ENCODE data around the gene OR4N2. TPM values are rescaled to one million over a fixed set of nuclear protein-coding genes. Genes with fewer than 3 reads are reported as not detected.
"Not testable (repeated sequence)": the region's sequence is repeated elsewhere in the genome, so short reads cannot be mapped to it uniquely, and the experiment has no call there.

The OR4N2 gene
- total RNA-seq: not detected

- not testable (repeated sequence) for DNase-seq, H3K36me3 Mint-ChIP-seq, H3K27ac Mint-ChIP-seq, H3K27me3 Mint-ChIP-seq, H3K9me3 Mint-ChIP-seq, H3K4me1 Mint-ChIP-seq, H3K4me3 Mint-ChIP-seq
Observed at GRCh38 chr14:19803470-19803869, at the start of gene OR4N2. OR4N2 (plus strand) TSS chr14:19803770; CDS start chr14:19827449, 23,679 bp downstream.

- no peaks in the 10 kb centered on the region for H3K9me3 Mint-ChIP-seq
- no peak overlapping the region for H3K4me3 Mint-ChIP-seq
- H3K4me1 Mint-ChIP-seq: no peaks in the 10 kb centered on the region
- H3K36me3 Mint-ChIP-seq: no peaks in the 10 kb centered on the region
- peaks cover 15% of the 10 kb centered on the region for H3K27me3 Mint-ChIP-seq
- DNase-seq: no peak
- no peak overlapping the region for H3K27ac Mint-ChIP-seq
Observed at GRCh38 chr14:19754172-19754571, 49.4 kb upstream of the OR4N2 start.

DNA sequence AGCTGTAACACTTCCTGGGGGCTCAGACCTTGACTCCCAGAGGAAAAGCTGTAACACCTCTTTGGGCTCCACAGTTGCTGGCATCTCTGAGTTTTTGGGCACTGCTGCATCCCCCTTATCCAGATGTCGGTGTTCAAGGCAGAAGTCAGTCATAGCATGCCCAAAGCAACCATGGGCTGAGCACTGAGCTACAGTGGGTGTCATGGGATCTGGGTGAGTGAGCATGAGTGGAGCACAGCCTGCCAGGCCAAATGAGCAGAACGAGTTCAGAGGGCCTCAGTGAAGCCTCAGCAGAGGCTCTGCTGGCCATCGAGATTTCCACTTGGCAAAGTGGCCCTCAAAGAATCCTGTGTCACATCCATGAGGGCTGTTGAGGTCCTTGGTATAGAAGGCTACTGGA is 32.1 kb upstream of the OR4N2 start:
- H3K27me3 Mint-ChIP-seq, H3K4me1 Mint-ChIP-seq, H3K36me3 Mint-ChIP-seq, H3K27ac Mint-ChIP-seq, DNase-seq, H3K9me3 Mint-ChIP-seq, H3K4me3 Mint-ChIP-seq: not testable (repeated sequence)

DNA sequence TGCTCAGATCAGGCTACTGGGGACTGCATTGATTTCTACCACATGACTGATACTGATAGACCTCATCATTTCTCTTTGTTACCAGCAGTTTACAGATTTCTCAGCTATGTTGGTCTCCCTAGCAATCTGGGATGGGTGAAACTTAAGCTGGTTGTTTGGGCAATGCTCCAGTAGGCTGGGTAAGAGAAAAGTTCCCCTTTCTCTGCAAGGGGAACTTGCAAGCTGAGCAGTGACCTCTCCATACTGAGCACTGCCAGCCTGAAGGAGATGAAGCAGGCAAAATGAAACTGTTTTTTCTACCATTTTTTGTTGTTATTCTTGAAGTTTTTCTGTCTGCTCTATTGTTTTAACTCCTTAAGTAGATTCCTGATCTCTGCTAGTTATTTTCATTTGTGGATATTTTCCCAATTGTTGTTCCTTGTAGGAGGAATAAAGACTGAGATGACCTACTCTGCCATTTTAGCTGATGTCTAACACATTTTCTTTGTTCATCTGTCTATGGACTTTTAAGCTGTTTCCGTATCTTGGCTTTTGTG is 31.6 kb upstream of the OR4N2 start:
- Mint-ChIP-seq H3K4me1 (no peaks in the 10 kb centered on the region), H3K9me3 (peaks cover 2% of the 10 kb centered on the region), H3K36me3 (no peaks in the 10 kb centered on the region), H3K27ac (no peak overlapping the region), H3K27me3 (peaks cover 7% of the 10 kb centered on the region), H3K4me3 (no peak overlapping the region)
- no peak for DNase-seq

- H3K27me3 Mint-ChIP-seq, H3K4me3 Mint-ChIP-seq, H3K4me1 Mint-ChIP-seq, H3K27ac Mint-ChIP-seq, H3K36me3 Mint-ChIP-seq, DNase-seq, H3K9me3 Mint-ChIP-seq: not testable (repeated sequence)
Observed at GRCh38 chr14:19772454-19772853, 31.1 kb upstream of the OR4N2 start.

- not testable (repeated sequence) for H3K27ac Mint-ChIP-seq, H3K36me3 Mint-ChIP-seq, H3K9me3 Mint-ChIP-seq, H3K27me3 Mint-ChIP-seq, H3K4me1 Mint-ChIP-seq, H3K4me3 Mint-ChIP-seq, DNase-seq
Observed at GRCh38 chr14:19773204-19773603, 30.4 kb upstream of the OR4N2 start, which contains the start of gene OR4M1. OR4M1 (plus strand) TSS chr14:19773504; CDS start chr14:19780323, 6,819 bp downstream.

DNA sequence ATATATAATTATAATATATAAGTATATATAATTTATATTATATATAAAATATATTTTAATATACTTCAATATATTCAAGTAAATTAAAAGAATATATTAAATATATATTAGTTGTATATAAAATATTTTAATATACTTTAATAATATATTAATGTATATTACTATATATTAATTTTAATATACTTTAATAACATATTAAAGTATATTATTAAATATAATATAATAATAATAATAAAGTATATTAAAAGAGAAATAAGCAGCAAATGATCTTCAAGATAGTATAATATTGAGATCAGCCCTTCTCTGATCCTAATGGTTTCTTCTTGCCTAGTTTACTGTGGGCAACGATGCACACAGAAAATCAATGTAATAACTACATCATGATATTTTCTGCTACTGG is 28.0 kb upstream of the OR4N2 start:
- Mint-ChIP-seq H3K4me1 (no peaks in the 10 kb centered on the region), H3K9me3 (no peaks in the 10 kb centered on the region), H3K27ac (no peak overlapping the region), H3K27me3 (peaks cover 9% of the 10 kb centered on the region), H3K36me3 (no peaks in the 10 kb centered on the region), H3K4me3 (no peak overlapping the region)
- no peak for DNase-seq

- not testable (repeated sequence) for H3K4me3 Mint-ChIP-seq, H3K4me1 Mint-ChIP-seq, H3K36me3 Mint-ChIP-seq, H3K27me3 Mint-ChIP-seq, H3K27ac Mint-ChIP-seq, H3K9me3 Mint-ChIP-seq, DNase-seq
Observed at GRCh38 chr14:19785848-19786247, 17.7 kb upstream of the OR4N2 start.

- H3K27ac Mint-ChIP-seq, H3K36me3 Mint-ChIP-seq, H3K9me3 Mint-ChIP-seq, DNase-seq, H3K27me3 Mint-ChIP-seq, H3K4me1 Mint-ChIP-seq, H3K4me3 Mint-ChIP-seq: not testable (repeated sequence)
Observed at GRCh38 chr14:19787318-19787717, 16.3 kb upstream of the OR4N2 start.

- not testable (repeated sequence) for H3K27ac Mint-ChIP-seq, DNase-seq, H3K36me3 Mint-ChIP-seq, H3K4me1 Mint-ChIP-seq, H3K4me3 Mint-ChIP-seq, H3K9me3 Mint-ChIP-seq, H3K27me3 Mint-ChIP-seq
Observed at GRCh38 chr14:19788150-19788549, 15.4 kb upstream of the OR4N2 start.

- not testable (repeated sequence) for DNase-seq, H3K9me3 Mint-ChIP-seq, H3K36me3 Mint-ChIP-seq, H3K27ac Mint-ChIP-seq, H3K4me3 Mint-ChIP-seq, H3K27me3 Mint-ChIP-seq, H3K4me1 Mint-ChIP-seq
Observed at GRCh38 chr14:19796520-19797108, 7.0 kb upstream of the OR4N2 start.

DNA sequence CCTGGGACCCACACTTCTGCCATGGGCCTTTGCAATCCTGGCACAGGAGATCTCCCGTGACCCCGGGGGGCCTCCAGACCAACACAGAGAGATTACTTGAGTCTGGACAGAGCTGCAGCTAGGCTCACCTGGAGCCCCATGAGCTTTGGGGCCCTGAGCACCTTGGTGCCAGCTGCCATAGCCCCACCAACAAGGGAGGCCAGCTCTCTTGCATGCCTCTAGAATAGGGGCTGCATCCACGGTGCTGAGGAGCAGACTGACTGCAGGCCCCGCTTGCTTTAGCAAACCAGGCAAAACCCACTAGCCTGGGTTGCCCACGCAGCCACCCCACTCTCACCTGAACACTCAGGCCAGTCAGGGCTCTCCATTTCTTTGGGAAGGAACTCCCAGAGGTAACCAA is 3.7 kb upstream of the OR4N2 start:
- Mint-ChIP-seq H3K4me3 (no peak overlapping the region), H3K9me3 (no peaks in the 10 kb centered on the region), H3K27me3 (no peaks in the 10 kb centered on the region), H3K4me1 (no peaks in the 10 kb centered on the region), H3K36me3 (no peaks in the 10 kb centered on the region), H3K27ac (no peak overlapping the region)
- DNase-seq: no peak

GRCh38 chr14:19800282-19801117 is 3.1 kb upstream of the OR4N2 start:
- Mint-ChIP-seq H3K36me3 (no peaks in the 10 kb centered on the region), H3K27ac (no peak overlapping the region), H3K4me1 (no peaks in the 10 kb centered on the region), H3K9me3 (no peaks in the 10 kb centered on the region), H3K4me3 (no peak overlapping the region), H3K27me3 (no peaks in the 10 kb centered on the region)
- DNase-seq: no peak

DNA sequence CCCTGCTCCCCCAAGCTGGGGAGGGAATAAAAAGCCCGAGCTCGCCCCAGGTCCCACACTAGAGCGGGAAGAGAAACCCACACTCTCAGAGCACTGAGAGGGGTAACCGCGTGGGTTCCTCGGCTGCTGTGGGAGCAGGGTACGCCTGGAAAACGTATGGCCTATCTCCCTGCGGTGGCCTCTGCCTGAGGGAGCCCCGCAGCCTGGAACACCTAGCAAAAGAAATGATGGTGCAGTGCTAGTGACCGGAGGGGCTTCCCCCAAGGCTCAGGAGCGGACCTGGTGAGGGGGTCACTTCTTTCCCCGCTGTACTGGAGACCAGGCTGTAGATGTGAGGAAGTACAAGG is 2.5 kb upstream of the OR4N2 start:
- Mint-ChIP-seq H3K27me3 (no peaks in the 10 kb centered on the region), H3K36me3 (no peaks in the 10 kb centered on the region), H3K4me3 (no peak overlapping the region), H3K4me1 (no peaks in the 10 kb centered on the region), H3K9me3 (no peaks in the 10 kb centered on the region), H3K27ac (no peak overlapping the region)
- no peak for DNase-seq

DNA sequence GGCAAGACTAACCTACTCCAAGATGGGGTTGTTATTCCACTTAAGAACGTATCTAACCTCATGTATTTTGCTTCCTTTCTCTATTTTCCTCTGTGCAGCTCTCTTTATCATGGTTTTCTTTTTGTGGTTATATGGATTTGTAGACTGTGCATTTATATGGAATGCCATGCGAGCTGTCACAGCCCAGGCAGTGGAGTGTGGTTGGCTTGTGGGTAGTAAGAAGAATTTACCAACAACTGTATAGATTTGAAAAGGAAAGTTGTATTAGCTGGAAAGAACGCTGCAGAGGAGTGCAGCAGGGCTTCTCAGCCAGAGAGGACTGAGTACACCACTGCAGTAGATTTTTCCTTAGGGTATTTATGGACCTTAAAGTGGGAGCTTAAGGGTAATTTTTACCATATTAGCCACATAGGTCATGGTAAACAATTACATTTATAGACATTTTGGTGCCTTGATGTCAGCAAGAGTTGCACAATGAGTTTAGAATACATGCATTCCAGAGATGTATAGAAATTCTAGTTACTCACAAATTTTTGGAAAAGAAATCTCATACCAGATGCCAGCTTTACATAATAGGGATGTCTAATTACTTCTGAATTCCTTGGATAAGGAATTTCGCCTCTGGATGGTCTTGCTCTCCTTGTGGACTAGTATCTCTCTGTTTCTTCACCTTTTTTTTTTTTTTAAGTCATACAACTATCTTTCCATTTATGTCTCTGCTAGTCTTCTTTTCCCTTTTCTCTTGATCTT is 9.8 kb downstream of the OR4N2 start:
- DNase-seq, H3K4me1 Mint-ChIP-seq, H3K27ac Mint-ChIP-seq, H3K9me3 Mint-ChIP-seq, H3K36me3 Mint-ChIP-seq, H3K27me3 Mint-ChIP-seq, H3K4me3 Mint-ChIP-seq: not testable (repeated sequence)

Data from activated naive CD8-positive, alpha-beta T cell treated with anti-CD3 and anti-CD28 coated beads for 36 hours (primary cell).